Erythroblast (primary cell): ENCODE data around the gene SVEP1.
"Not testable (repeated sequence)": the region's sequence is repeated elsewhere in the genome, so short reads cannot be mapped to it uniquely, and the experiment has no call there.

Experiments used
- GATA1 ChIP-seq: IDR thresholded peaks from 2 replicates; pipeline ENCODE4 v1.6.1; 2011; ENCODE audit warnings: low read depth, mild to moderate bottlenecking, control low read depth, low read length, moderate library complexity
- POLR2A ChIP-seq: IDR thresholded peaks from 2 replicates; pipeline ENCODE4 v1.6.1; 2011; ENCODE audit warnings: mild to moderate bottlenecking, low read length

DNA sequence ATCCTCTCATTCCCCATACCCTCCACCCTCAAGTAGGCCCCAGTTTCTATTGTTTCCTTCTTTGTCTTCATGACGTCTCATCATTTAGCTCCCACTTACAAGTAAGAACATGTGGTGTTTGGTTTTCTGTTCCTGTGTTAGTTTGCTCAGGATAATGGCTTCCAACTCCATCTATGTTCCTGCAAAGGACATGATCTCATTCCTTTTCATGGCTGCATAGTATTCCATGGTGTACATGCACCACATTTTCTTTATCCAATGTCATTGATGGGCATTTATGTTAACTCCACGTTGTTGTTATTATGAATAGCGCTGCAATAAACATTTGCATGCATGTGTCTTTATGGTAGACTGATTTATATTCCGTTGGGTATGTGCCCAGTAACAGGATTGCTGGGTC lies 45.4 kb downstream of the SVEP1 start:
- TF ChIP-seq POLR2A, GATA1: not testable (repeated sequence)
